GM12873 (cell line): Measurements from ENCODE around the gene ZFP92.

ENCODE experiments used
- TF ChIP-seq, protein P1 (sequence below): IDR thresholded peaks from 2 replicates; pipeline ENCODE4 v1.5.1; 2012; ENCODE audit warnings: low read depth, mild to moderate bottlenecking, moderate library complexity, low read length, control low read depth; ENCODE audit not compliant: insufficient read depth; ENCODE audit errors: missing control alignments

ZFP92 gene

DNA sequence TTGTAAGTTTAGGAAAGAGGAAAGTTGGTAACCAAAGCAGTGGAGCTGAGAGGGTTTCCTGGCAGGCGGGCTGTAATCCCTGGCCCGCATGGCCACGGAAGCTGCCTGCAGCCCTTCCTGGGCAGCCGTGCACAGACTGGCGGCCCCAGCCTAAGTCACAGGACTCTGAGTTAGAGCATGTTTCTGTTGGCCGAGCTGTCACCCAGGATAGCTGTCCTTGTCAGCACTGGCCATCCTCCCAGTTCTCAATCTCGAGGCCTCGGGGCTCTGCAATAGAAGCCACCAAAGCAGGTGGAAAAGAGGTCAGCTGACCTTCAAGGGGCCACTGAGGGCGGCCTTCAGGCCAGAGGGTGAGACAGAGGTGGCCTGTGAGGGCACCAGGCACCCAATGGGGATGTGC, 30.6 kb upstream of the ZFP92 start:
- TF ChIP-seq, protein P1, sequence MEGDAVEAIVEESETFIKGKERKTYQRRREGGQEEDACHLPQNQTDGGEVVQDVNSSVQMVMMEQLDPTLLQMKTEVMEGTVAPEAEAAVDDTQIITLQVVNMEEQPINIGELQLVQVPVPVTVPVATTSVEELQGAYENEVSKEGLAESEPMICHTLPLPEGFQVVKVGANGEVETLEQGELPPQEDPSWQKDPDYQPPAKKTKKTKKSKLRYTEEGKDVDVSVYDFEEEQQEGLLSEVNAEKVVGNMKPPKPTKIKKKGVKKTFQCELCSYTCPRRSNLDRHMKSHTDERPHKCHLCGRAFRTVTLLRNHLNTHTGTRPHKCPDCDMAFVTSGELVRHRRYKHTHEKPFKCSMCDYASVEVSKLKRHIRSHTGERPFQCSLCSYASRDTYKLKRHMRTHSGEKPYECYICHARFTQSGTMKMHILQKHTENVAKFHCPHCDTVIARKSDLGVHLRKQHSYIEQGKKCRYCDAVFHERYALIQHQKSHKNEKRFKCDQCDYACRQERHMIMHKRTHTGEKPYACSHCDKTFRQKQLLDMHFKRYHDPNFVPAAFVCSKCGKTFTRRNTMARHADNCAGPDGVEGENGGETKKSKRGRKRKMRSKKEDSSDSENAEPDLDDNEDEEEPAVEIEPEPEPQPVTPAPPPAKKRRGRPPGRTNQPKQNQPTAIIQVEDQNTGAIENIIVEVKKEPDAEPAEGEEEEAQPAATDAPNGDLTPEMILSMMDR = no peak

DNA sequence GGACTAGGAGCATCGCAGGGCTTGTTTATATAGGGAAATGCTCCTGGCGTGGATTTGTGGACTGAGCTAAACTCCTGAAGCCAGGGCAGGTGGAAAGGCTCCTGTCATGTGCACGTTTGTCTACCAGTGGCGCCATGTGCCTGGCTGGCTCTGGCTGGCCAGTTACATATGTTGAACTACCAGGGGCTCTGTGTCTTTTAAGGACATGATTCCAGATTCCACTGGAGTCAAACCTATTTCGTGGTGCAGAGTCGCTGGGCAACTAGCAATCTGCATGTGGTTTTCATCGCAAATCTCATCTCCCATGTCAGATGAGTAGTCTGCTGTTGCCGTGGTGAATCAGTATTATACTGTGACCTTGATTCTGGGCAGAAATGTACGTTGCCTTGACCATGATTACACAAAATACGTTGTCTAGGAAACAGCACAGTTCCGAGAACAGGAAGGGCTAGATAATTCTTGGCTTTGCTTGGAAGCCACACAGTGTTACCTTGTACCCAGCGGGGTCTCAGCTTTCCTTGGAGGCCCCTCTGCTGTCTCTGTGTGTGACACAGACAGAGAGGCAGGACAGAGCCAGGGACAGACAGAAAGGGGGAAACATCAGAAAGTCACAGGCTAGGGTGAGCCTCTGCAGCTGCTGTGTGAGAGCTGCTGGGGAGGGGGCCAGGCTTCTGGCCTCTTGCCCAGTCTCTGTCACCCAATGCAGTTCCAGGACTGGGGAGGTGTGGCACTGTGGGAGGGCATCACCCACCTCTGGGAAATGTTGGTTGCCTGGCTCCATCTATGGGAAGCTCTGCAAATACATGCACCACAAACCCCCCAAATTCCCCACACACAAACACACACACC, 29.4 kb upstream of the ZFP92 start:
- TF ChIP-seq, protein P1 = no peak

DNA sequence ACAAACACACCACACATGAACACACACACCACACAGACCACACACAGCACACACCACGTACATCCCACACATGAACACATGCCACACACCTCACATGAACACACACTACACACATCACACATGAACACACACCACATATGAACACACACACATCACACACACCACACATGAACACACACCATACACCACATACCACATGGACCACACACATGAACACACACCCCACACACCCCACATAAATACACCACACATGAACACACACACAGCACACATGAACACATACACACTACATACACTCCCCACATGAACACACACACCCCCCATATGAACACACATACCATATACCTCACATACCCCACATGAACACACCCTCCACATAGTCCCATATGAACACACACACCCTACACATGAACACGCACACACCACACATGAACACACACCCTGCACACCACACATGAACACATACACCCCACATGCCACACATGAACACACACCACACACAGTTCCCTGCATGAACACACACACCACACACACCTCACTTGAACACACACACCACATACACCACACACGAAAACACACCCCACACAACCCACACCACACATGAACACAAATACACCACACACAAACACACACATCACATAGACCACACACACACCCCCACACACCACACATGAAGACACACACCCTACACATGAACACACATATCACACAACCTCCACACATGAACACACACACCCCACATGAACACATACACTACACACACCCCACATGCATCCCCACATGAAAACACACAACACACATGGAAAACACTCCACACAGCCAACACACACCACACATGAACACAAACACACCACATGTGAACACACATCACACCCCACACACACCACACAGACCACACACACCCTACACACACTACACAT, 28.4 kb upstream of the ZFP92 start:
- TF ChIP-seq, protein P1 = no peak

DNA sequence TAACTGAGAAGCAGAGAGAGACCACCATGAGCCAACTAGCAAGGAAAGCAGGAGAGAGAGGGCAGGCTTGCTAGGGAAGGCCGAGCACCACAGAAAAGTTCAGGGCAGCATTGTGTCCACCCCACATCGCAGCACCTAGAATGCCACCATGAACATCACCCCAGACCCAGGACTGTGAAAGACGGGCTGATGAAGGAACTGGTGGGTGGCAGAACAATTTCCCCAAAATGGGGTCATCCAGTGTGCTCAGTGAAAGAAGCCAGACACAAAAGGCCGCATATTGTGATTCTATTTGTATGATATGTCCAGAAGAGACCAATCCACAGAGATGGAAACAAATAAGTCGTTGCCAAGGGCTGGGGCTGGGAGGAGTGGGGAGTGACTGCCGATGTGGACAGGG, 26.9 kb upstream of the ZFP92 start:
- TF ChIP-seq, protein P1 = no peak

DNA sequence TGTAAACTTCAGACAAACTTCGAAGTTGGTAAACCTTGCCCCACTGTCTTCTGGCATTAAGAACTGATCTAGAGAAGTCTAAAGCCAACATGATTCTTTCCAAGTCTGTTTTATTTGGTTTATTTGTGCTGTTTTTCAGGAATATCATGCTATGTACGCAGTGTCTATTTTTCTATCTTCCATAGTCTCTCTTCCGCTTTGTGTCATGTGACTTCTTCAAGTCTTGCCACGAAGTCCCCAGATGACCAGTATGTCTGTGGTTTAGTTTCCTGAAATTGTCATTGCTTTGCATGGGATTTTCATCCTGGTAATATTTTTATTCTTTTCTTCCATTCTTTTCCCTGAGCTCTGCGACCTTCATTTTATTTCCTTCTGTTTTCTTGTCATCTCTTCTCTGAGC, 25.2 kb upstream of the ZFP92 start:
- TF ChIP-seq, protein P1 = no peak

DNA sequence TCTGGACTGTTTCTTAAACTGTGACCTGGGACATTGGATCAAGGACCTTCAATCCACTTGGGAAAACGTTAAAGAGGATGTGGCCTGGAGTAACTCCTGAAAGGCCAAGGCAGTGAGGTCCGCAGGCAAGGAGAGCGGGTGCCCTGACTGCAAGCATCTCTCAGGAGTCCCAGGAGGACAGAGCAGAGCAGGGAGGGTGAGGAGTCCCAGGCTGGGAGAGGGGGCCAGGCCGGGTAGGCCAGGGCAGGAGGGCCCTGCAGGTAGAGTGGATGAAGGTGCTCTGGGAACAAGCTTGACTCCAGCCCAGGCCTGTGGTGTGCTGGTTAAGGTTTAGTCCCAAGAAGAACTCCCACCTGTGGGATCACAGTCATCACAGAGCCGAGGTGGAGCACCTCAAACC, 23.9 kb upstream of the ZFP92 start:
- TF ChIP-seq, protein P1 = no peak
